Ectodermal cell (in vitro differentiated cells): ENCODE results near the gene ATP6AP1.

Experiments used
- H3K27ac ChIP-seq: 2 replicates; pipeline ENCODE4 v1.7.0; 2013; ENCODE audit warnings: mild to moderate bottlenecking, low read depth, low read length; ENCODE audit not compliant: insufficient read depth, poor library complexity, severe bottlenecking
- H3K27me3 ChIP-seq: 2 replicates; pipeline ENCODE4 v1.7.0; 2013; ENCODE audit warnings: mild to moderate bottlenecking, low read length; ENCODE audit not compliant: insufficient read depth, control insufficient read depth, poor library complexity, severe bottlenecking
- H3K36me3 ChIP-seq: one replicate; pipeline ENCODE4 v1.7.0; 2013; ENCODE audit warnings: low read length; ENCODE audit not compliant: control insufficient read depth, insufficient read depth
- H3K4me1 ChIP-seq: one replicate; pipeline ENCODE4 v1.7.0; 2013; ENCODE audit warnings: low read length; ENCODE audit not compliant: control insufficient read depth, insufficient read depth
- H3K4me3 ChIP-seq: 2 replicates; pipeline ENCODE4 v1.7.0; 2013; ENCODE audit warnings: low read depth, low read length, control low read depth; ENCODE audit not compliant: insufficient read depth
- H3K9me3 ChIP-seq: 2 replicates; pipeline ENCODE4 v1.7.0; 2013; ENCODE audit warnings: mild to moderate bottlenecking, low read length, moderate library complexity; ENCODE audit not compliant: control insufficient read depth
- WGBS, 2 experiments: methylation state at CpG; one replicate each; pipeline ENCODE4 v1.1.7; 2013; ENCODE audit warnings: missing lambda C conversion rate in 2 of 2; 5-methylcytosine and 5-hydroxymethylcytosine counted together

Gene ATP6AP1

GRCh38 chrX:154462396-154462795 is 33.9 kb downstream of the ATP6AP1 start:
- 92 to 96% methylated on average over 8 of the region's 8 CpGs for WGBS, 2 experiments
- H3K27me3 ChIP-seq, result no peaks in the 10 kb centered on the region
- no peak overlapping the region for H3K27ac ChIP-seq
- no peaks in the 10 kb centered on the region for H3K36me3 ChIP-seq
- H3K4me3 ChIP-seq, result no peak overlapping the region
- H3K9me3 ChIP-seq, result no peaks in the 10 kb centered on the region
- H3K4me1 ChIP-seq, result no peaks in the 10 kb centered on the region

GRCh38 chrX:154463611-154464220 is 35.2 kb downstream of the ATP6AP1 start:
- 96% methylated on average over 36 of the region's 36 CpGs for WGBS, 2 experiments
- H3K4me1 ChIP-seq, result no peaks in the 10 kb centered on the region
- no peak overlapping the region for H3K4me3 ChIP-seq
- H3K27ac ChIP-seq, result no peak overlapping the region
- no peaks in the 10 kb centered on the region for H3K36me3 ChIP-seq
- H3K27me3 ChIP-seq, result no peaks in the 10 kb centered on the region
- no peaks in the 10 kb centered on the region for H3K9me3 ChIP-seq

- H3K27ac ChIP-seq, result no peak overlapping the region
- 97 to 98% methylated on average over 28 of the region's 28 CpGs for whole genome bisulfite sequencing, 2 experiments
- H3K36me3 ChIP-seq, result no peaks in the 10 kb centered on the region
- H3K27me3 ChIP-seq, result no peaks in the 10 kb centered on the region
- no peaks in the 10 kb centered on the region for H3K4me1 ChIP-seq
- H3K4me3 ChIP-seq, result no peak overlapping the region
- H3K9me3 ChIP-seq, result no peaks in the 10 kb centered on the region
These were observed 36.4 kb downstream of the ATP6AP1 start for GRCh38 chrX:154464806-154465365.

- no peaks in the 10 kb centered on the region for H3K36me3 ChIP-seq
- H3K4me3 ChIP-seq, result no peak overlapping the region
- no peaks in the 10 kb centered on the region for H3K27me3 ChIP-seq
- no peaks in the 10 kb centered on the region for H3K9me3 ChIP-seq
- no peak overlapping the region for H3K27ac ChIP-seq
- WGBS, 2 experiments, result 87 to 91% methylated on average over 14 of the region's 14 CpGs
- H3K4me1 ChIP-seq, result no peaks in the 10 kb centered on the region
These were observed 37.1 kb downstream of the ATP6AP1 start for GRCh38 chrX:154465601-154466000.

GRCh38 chrX:154466036-154466435 is 37.6 kb downstream of the ATP6AP1 start:
- 95 to 96% methylated on average over 32 of the region's 32 CpGs for WGBS, 2 experiments
- H3K36me3 ChIP-seq, result no peaks in the 10 kb centered on the region

DNA sequence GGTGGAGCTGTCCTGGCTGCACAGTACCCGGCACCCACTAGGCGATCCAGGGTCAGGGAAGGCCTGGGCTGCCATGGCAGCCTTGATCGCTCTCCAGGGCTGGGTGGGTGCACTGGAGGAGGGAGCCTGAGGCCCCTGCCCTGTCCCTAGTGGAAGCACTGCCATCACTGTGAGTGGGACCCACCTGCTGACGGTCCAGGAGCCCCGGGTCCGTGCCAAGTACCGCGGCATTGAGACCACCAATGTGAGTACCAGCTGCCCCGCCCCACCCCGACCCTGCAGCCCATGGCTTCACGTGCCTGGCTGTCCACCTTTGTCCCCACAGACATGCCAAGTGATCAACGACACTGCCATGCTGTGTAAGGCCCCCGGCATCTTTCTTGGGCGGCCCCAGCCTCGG is 38.4 kb downstream of the ATP6AP1 start:
- H3K4me3 ChIP-seq, result no peak overlapping the region
- WGBS, 2 experiments, result 96% methylated on average over 15 of the region's 15 CpGs
- no peaks in the 10 kb centered on the region for H3K36me3 ChIP-seq
- H3K4me1 ChIP-seq, result no peaks in the 10 kb centered on the region
- H3K27ac ChIP-seq, result no peak overlapping the region
- H3K9me3 ChIP-seq, result no peaks in the 10 kb centered on the region
- H3K27me3 ChIP-seq, result no peaks in the 10 kb centered on the region

More at GRCh38 chrX:154466036-154466435, 37.6 kb downstream of the ATP6AP1 start:
- Histone ChIP-seq H3K9me3 (no peaks in the 10 kb centered on the region), H3K4me3 (no peak overlapping the region), H3K27me3 (no peaks in the 10 kb centered on the region), H3K4me1 (no peaks in the 10 kb centered on the region), H3K27ac (no peak overlapping the region)

DNA sequence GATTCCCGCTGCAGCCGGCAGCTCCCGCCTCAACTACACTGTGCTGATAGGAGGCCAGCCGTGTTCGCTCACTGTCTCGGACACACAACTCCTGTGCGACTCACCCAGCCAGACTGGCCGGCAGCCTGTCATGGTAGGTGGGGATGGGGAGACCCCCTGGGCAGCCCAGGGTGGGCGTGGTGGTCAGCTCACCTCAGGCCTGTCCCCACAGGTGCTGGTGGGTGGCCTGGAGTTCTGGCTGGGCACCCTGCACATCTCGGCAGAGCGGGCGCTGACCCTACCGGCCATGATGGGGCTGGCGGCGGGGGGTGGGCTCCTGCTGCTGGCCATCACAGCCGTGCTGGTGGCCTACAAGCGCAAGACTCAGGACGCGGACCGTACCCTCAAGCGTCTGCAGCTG is 39.1 kb downstream of the ATP6AP1 start:
- Histone ChIP-seq H3K9me3 (no peaks in the 10 kb centered on the region), H3K4me3 (no peak overlapping the region), H3K27me3 (no peaks in the 10 kb centered on the region), H3K27ac (no peak overlapping the region), H3K4me1 (no peaks in the 10 kb centered on the region), H3K36me3 (no peaks in the 10 kb centered on the region)
- WGBS, 2 experiments, result 93 to 95% methylated on average over 21 of the region's 21 CpGs

GRCh38 chrX:154468217-154468616 is 39.7 kb downstream of the ATP6AP1 start:
- Histone ChIP-seq H3K4me1 (no peaks in the 10 kb centered on the region), H3K36me3 (no peaks in the 10 kb centered on the region), H3K4me3 (no peak overlapping the region), H3K27ac (no peak overlapping the region), H3K27me3 (no peaks in the 10 kb centered on the region), H3K9me3 (no peaks in the 10 kb centered on the region)
- WGBS, 2 experiments, result 96 to 97% methylated on average over 23 of the region's 23 CpGs

GRCh38 chrX:154469114-154469513 is 40.6 kb downstream of the ATP6AP1 start:
- Histone ChIP-seq H3K27me3 (no peaks in the 10 kb centered on the region), H3K27ac (no peak overlapping the region), H3K9me3 (no peaks in the 10 kb centered on the region), H3K36me3 (no peaks in the 10 kb centered on the region), H3K4me3 (no peak overlapping the region), H3K4me1 (no peaks in the 10 kb centered on the region)
- 93 to 96% methylated on average over 9 of the region's 9 CpGs for WGBS, 2 experiments

DNA sequence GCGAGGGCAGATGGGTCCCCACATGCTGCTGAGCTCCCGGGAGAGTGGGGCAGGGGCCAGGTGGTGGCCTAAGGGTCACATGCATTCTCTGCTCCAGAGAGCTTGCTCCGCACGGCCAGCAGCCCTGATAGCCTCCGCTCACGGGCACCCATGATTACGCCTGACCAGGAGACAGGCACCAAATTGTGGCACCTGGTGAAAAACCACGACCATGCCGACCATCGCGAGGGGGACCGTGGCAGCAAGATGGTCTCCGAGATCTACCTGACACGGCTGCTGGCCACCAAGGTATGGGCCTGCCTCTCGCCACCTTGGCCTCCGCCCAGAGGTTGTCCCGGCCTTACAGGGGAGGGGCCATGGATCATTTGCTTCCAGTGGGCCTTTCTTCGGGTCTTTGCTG is 41.4 kb downstream of the ATP6AP1 start:
- Histone ChIP-seq H3K4me1 (no peaks in the 10 kb centered on the region), H3K4me3 (no peak overlapping the region), H3K36me3 (no peaks in the 10 kb centered on the region), H3K9me3 (no peaks in the 10 kb centered on the region), H3K27me3 (no peaks in the 10 kb centered on the region), H3K27ac (no peak overlapping the region)
- WGBS, 2 experiments, result 97% methylated on average over 18 of the region's 18 CpGs
